OCI-LY7 (cell line): ENCODE results near the gene FRG1. TPM values are rescaled to one million over a fixed set of nuclear protein-coding genes. Genes with fewer than 3 reads are reported as not detected.
"Not testable (repeated sequence)": the region's sequence is repeated elsewhere in the genome, so short reads cannot be mapped to it uniquely, and the experiment has no call there.

Experiments
- BruUV-seq: library from RNA; stranded (reverse); fragments of 400-500 nt; replicated peaks from 2 replicates; lab custom pipeline; 2021; lab: Mats Ljungman, UMichigan
- CTCF ChIA-PET: fragments of 300-600 bp; sonication (Branson Sonifier 250); formaldehyde crosslinking; loops from one replicate; lab custom pipeline; 2022; ENCODE audit warnings: antibody characterized with exemption; ENCODE audit not compliant: unreplicated experiment; lab: Charles Lee
- POLR2A ChIA-PET: fragments of 300-600 bp; sonication (Branson Sonifier 250); formaldehyde crosslinking; loops from one replicate; lab custom pipeline; 2022; ENCODE audit warnings: antibody characterized with exemption; lab: Charles Lee
- DNase-seq: peaks from one replicate; pipeline ENCODE4 v3.0.0-alpha.2; 2015; ENCODE audit warnings: low spot score
- H2AFZ ChIP-seq: fragments of 200-600 bp; sonication (generic), shearing (Covaris generic); 2 replicates; pipeline ENCODE4 v1.6.1; 2014; ENCODE audit warnings: mild to moderate bottlenecking, antibody characterized with exemption, low read length, moderate library complexity
- H3K27ac ChIP-seq: fragments of 200-600 bp; sonication (generic); 2 replicates; pipeline ENCODE4 v1.5.1; 2014; ENCODE audit warnings: mixed run types, low read depth, mild to moderate bottlenecking, moderate library complexity, low read length, inconsistent platforms; ENCODE audit not compliant: poor library complexity, severe bottlenecking
- H3K36me3 ChIP-seq: fragments of 200-600 bp; sonication (generic); 2 replicates; pipeline ENCODE4 v1.6.1; 2014; ENCODE audit warnings: mild to moderate bottlenecking, antibody characterized with exemption, low read length, moderate library complexity, mixed read lengths; ENCODE audit not compliant: insufficient read depth
- H3K4me1 ChIP-seq: fragments of 200-600 bp; sonication (generic); 2 replicates; pipeline ENCODE4 v1.5.1; 2014; ENCODE audit warnings: mild to moderate bottlenecking, low read length; ENCODE audit not compliant: insufficient read depth, poor library complexity, severe bottlenecking
- H3K4me2 ChIP-seq: fragments of 200-600 bp; sonication (generic); 2 replicates; pipeline ENCODE4 v1.6.1; 2014; ENCODE audit warnings: mild to moderate bottlenecking, low read length
- H3K4me3 ChIP-seq: fragments of 200-600 bp; sonication (generic); 2 replicates; pipeline ENCODE4 v1.5.1; 2014; ENCODE audit warnings: mild to moderate bottlenecking, low read depth, low read length; ENCODE audit not compliant: poor library complexity, severe bottlenecking
- H3K79me2 ChIP-seq: fragments of 200-600 bp; sonication (generic); 2 replicates; pipeline ENCODE4 v1.6.1; 2016; ENCODE audit warnings: low read depth, mild to moderate bottlenecking, low read length, moderate library complexity, mixed read lengths; ENCODE audit not compliant: insufficient read depth
- H3K9me2 ChIP-seq: fragments of 200-600 bp; sonication (generic); 2 replicates; pipeline ENCODE4 v1.6.1; 2016; ENCODE audit warnings: mild to moderate bottlenecking, low read length, mixed read lengths; ENCODE audit not compliant: insufficient read depth
- H3K9me3 ChIP-seq: fragments of 200-600 bp; sonication (generic); 2 replicates; pipeline ENCODE4 v1.6.1; 2014; ENCODE audit warnings: mild to moderate bottlenecking, mixed run types, low read length, mixed read lengths
- H4K20me1 ChIP-seq: fragments of 200-600 bp; sonication (generic); 2 replicates; pipeline ENCODE4 v1.6.1; 2014; ENCODE audit warnings: mild to moderate bottlenecking, antibody characterized with exemption, low read length, moderate library complexity, mixed read lengths; ENCODE audit not compliant: insufficient read depth
- EZH2phosphoT487 ChIP-seq: fragments of 200-600 bp; sonication (generic); IDR thresholded peaks from 2 replicates; pipeline ENCODE4 v1.6.1; 2018; ENCODE audit warnings: low read depth, borderline replicate concordance, mild to moderate bottlenecking, mixed run types, antibody characterized with exemption, low read length, moderate library complexity, mixed read lengths
- intact Hi-C: fragments of 100-400 bp; cut with micrococcal nuclease; formaldehyde crosslinking; loops from one replicate; pipeline ENCODE4 v1.10.0; 2022; ENCODE audit not compliant: unreplicated experiment
- total RNA-seq, 2 experiments: library from RNA; depleted of rRNA in 1 of 2; stranded (reverse); fragments of >200 nt in 1 of 2; shearing (Covaris generic) in 1 of 2; gene quantifications; 2 replicates each; pipeline ENCODE4 v1.2.3, GENCODE V29; 2014 to 2022
- TF ChIP-seq, protein P1 (sequence below): fragments of 200-600 bp; sonication (generic); conservative IDR thresholded peaks from 2 replicates; pipeline ENCODE4 v1.5.1; 2014; ENCODE audit warnings: mild to moderate bottlenecking, antibody characterized with exemption, low read length, moderate library complexity, mixed read lengths

Gene FRG1
- total RNA-seq, 2 experiments from 2014 or later = 37.8 to 70.9 TPM

DNA sequence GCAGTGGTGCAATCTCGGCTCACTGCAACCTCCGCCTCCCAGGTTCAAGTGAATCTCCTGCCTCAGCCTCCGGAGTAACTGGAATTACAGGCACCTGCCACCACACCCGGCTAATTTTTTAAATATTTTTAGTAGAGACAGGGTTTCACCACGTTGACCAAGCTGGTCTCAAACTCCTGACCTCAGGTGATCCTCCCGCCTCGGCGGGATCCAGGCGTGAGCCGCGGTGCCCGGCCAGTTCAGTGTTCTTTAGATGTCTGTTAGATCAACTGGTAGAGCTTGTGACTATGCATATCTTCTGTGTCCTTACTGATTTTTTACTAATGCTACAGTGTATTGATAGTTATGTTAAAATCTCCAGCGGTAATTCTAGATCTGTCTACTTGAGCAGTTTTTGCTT is 6.2 kb downstream of the FRG1 start:
- Histone ChIP-seq H3K79me2 (peaks cover 45% of the 10 kb centered on the region), H3K36me3 (peaks cover 20% of the 10 kb centered on the region)
- H3K9me3 ChIP-seq, CTCF ChIA-PET, H2AFZ ChIP-seq, DNase-seq, H3K4me3 ChIP-seq, H4K20me1 ChIP-seq, intact Hi-C loops, H3K4me2 ChIP-seq, H3K27ac ChIP-seq, POLR2A ChIA-PET, BruUV-seq, H3K9me2 ChIP-seq, H3K4me1 ChIP-seq: not testable (repeated sequence)

DNA sequence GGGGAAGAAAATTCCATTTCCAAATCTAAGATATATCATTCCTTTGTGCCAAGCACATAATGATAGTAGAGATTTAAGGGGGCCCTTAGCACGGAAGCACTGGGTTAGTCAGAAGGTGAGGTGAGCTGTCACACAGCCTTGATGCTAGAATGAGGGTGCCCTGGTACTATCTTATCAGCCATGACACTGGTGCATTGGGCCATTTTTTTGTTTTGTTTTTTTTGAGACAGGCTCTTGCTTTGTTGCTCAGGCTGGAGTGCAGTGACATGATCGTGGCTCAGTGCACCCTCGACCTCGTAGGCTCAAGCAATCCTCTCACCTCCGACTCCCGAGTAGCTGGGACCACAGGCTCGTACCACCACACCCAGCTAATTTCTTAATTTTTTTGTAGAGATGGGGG is 7.8 kb downstream of the FRG1 start:
- H2AFZ ChIP-seq, H3K4me1 ChIP-seq, POLR2A ChIA-PET, H3K27ac ChIP-seq, BruUV-seq, H4K20me1 ChIP-seq, DNase-seq, H3K9me3 ChIP-seq, intact Hi-C loops, H3K9me2 ChIP-seq, H3K4me3 ChIP-seq, CTCF ChIA-PET, H3K4me2 ChIP-seq: not testable (repeated sequence)
- peaks cover 30% of the 10 kb centered on the region; the same call in 1 of the 2 replicates for H3K79me2 ChIP-seq
- H3K36me3 ChIP-seq = peaks cover 17% of the 10 kb centered on the region; the same call in 1 of the 2 replicates

DNA sequence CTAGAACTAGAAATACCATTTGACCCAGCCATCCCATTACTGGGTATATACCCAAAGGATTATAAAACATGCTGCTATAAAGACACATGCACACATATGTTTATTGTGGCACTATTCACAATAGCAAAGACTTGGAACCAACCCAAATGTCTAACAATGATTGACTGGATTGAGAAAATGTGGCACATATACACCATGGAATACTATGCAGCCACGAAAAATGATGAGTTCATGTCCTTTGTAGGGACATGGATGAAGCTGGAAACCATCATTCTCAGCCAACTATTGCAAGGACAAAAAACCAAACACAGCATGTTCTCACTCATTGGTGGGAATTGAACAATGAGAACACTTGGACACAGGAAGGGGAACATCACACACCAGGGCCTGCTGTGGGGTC is 28.6 kb downstream of the FRG1 start:
- DNase-seq, H3K4me2 ChIP-seq, BruUV-seq, CTCF ChIA-PET, H3K9me3 ChIP-seq, H3K36me3 ChIP-seq, H4K20me1 ChIP-seq, H3K9me2 ChIP-seq, intact Hi-C loops, H3K27ac ChIP-seq, POLR2A ChIA-PET, H3K79me2 ChIP-seq, H3K4me1 ChIP-seq, H2AFZ ChIP-seq, H3K4me3 ChIP-seq: not testable (repeated sequence)

DNA sequence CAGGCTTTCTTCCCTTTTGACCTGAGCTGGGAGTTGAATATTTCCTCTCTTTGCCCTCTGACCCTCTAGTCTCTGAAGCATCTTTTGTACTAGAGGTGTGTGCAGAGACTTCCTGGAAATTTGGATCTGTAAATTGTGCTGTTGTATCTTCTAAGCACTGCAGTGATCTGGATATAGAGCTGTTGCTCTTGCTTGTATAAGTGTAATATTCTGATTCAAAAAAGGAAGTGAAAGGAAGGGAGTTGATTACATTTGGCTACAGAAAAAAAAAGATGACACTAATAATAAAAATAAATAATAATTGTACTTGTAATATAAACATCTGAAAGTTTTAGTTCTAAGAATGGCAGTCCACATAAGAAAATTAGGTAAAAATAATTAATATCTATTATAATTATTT is 33.0 kb downstream of the FRG1 start:
- POLR2A ChIA-PET = interaction anchor here (0.6 kb wide), 1 partner anchor 74 kb away, joined by 3 read pairs; no protein-coding TSS in a partner anchor

More for the DNA sequence above, 33.0 kb downstream of the FRG1 start:
- Histone ChIP-seq H3K4me1 (no peaks in the 10 kb centered on the region), H3K27ac (no peak overlapping the region), H3K4me2 (no peak overlapping the region), H3K4me3 (no peak overlapping the region), H3K36me3 (no peaks in the 10 kb centered on the region), H3K79me2 (no peaks in the 10 kb centered on the region), H2AFZ (no peak overlapping the region), H4K20me1 (no peaks in the 10 kb centered on the region), H3K9me3 (no peaks in the 10 kb centered on the region), H3K9me2 (no peaks in the 10 kb centered on the region)
- no peak for DNase-seq
- BruUV-seq = no TSS peak
- intact Hi-C loops = no loop called here
- CTCF ChIA-PET = no interaction called here
- no peak for TF ChIP-seq EZH2phosphoT487
- TF ChIP-seq, protein P1, sequence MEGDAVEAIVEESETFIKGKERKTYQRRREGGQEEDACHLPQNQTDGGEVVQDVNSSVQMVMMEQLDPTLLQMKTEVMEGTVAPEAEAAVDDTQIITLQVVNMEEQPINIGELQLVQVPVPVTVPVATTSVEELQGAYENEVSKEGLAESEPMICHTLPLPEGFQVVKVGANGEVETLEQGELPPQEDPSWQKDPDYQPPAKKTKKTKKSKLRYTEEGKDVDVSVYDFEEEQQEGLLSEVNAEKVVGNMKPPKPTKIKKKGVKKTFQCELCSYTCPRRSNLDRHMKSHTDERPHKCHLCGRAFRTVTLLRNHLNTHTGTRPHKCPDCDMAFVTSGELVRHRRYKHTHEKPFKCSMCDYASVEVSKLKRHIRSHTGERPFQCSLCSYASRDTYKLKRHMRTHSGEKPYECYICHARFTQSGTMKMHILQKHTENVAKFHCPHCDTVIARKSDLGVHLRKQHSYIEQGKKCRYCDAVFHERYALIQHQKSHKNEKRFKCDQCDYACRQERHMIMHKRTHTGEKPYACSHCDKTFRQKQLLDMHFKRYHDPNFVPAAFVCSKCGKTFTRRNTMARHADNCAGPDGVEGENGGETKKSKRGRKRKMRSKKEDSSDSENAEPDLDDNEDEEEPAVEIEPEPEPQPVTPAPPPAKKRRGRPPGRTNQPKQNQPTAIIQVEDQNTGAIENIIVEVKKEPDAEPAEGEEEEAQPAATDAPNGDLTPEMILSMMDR = no peak
